Measurements from ENCODE around the gene EHD4.

EHD4 gene

GRCh38 chr15:41994772-41995475, 22.6 kb upstream of the EHD4 start:
- DNase-seq (ENCODE audit: low read depth in 2 of 2), result no peak

- no peak for DNase-seq (ENCODE audit: low read depth in 2 of 2)
Observed at GRCh38 chr15:41994171-41994650, 21.9 kb upstream of the EHD4 start.

GRCh38 chr15:41993472-41994170, 21.3 kb upstream of the EHD4 start:
- DNase-seq (ENCODE audit: low read depth in 2 of 2), result no peak

- no peak for DNase-seq (ENCODE audit: low read depth in 2 of 2)
Observed at GRCh38 chr15:41992803-41993190, 20.4 kb upstream of the EHD4 start.

- DNase-seq (ENCODE audit: low read depth in 2 of 2), result no peak
Observed at GRCh38 chr15:41992151-41992802, 19.9 kb upstream of the EHD4 start.

GRCh38 chr15:41990691-41991090, 18.3 kb upstream of the EHD4 start:
- no peak for DNase-seq (ENCODE audit: low read depth in 2 of 2)

- no peak for DNase-seq (ENCODE audit: low read depth in 2 of 2)
Observed at GRCh38 chr15:41990243-41990605, 17.9 kb upstream of the EHD4 start.

GRCh38 chr15:41989573-41990242, 17.4 kb upstream of the EHD4 start:
- DNase-seq (ENCODE audit: low read depth in 2 of 2), result peak; percentile 82 to 92

- DNase-seq (ENCODE audit: low read depth in 2 of 2), result no peak
Observed at GRCh38 chr15:41988896-41989572, 16.7 kb upstream of the EHD4 start.

GRCh38 chr15:41987925-41988275, 15.5 kb upstream of the EHD4 start:
- DNase-seq (ENCODE audit: low read depth in 2 of 2), result no peak

- DNase-seq (ENCODE audit: low read depth in 2 of 2), result no peak
Observed at GRCh38 chr15:41987246-41987924, 15.0 kb upstream of the EHD4 start.

- DNase-seq (ENCODE audit: low read depth in 2 of 2), result no peak
Observed at GRCh38 chr15:41985236-41986160, 13.1 kb upstream of the EHD4 start.

- no peak for DNase-seq (ENCODE audit: low read depth in 2 of 2)
Observed at GRCh38 chr15:41984622-41985021, 12.3 kb upstream of the EHD4 start.

- no peak for DNase-seq (ENCODE audit: low read depth in 2 of 2)
Observed at GRCh38 chr15:41983621-41984571, 11.5 kb upstream of the EHD4 start.

GRCh38 chr15:41983221-41983620, 10.9 kb upstream of the EHD4 start:
- DNase-seq (ENCODE audit: low read depth in 2 of 2), result no peak

GRCh38 chr15:41982133-41982930, 10.0 kb upstream of the EHD4 start:
- no peak for DNase-seq (ENCODE audit: low read depth in 2 of 2)

GRCh38 chr15:41981371-41982132, 9.2 kb upstream of the EHD4 start:
- no peak for DNase-seq (ENCODE audit: low read depth in 2 of 2)

All from activated CD4-positive, alpha-beta T cell treated with anti-CD3 and anti-CD28 coated beads for 24 hours (primary cell).